HepG2 (cell line): ENCODE measurements around the gene PKP4. TPM values are rescaled to one million over a fixed set of nuclear protein-coding genes. Genes with fewer than 3 reads are reported as not detected.

Experiments
- ATAC-seq: fragments of 200-7000 bp; cut with Tn5 transposase; 3 replicates; pipeline ENCODE4 v1.9.1; 2020; ENCODE audit warnings: mild to moderate bottlenecking, moderate library complexity
- BruUV-seq: library from RNA; stranded (reverse); fragments of 400-500 nt; replicated peaks from 2 replicates; lab custom pipeline; 2021; lab: Mats Ljungman, UMichigan
- CTCF ChIA-PET: fragments of 300-600 bp; formaldehyde crosslinking; extraction: SDS; loops from one replicate; lab custom pipeline; 2021; ENCODE audit warnings: low total read pairs, inconsistent platforms, low intra/inter-chr PET ratio; lab: Yijun Ruan, JAX
- POLR2A ChIA-PET: fragments of 350-600 bp; sonication (Branson Sonifier 250); formaldehyde crosslinking; loops from one replicate; lab custom pipeline; 2020; ENCODE audit warnings: antibody characterized with exemption, inconsistent platforms; lab: Yijun Ruan, JAX
- DNase-seq: peaks from one replicate; pipeline ENCODE4 v3.0.0-alpha.2; 2015; ENCODE audit warnings: low spot score
- FAIRE-seq: peaks from 3 replicates; lab custom pipeline; 2011; peaks lifted over from hg19 to GRCh38; lab: Jason Lieb, UNC
- H2AFZ ChIP-seq: one replicate; pipeline ENCODE4 v1.6.1; 2011; ENCODE audit warnings: low read length, inconsistent platforms
- H3K27ac ChIP-seq: fragments of 300-600 bp; 3 replicates; pipeline ENCODE4 v1.8.0; 2011; ENCODE audit warnings: mixed run types, mild to moderate bottlenecking, mixed read lengths, low read length, inconsistent platforms; ENCODE audit not compliant: insufficient read depth; ENCODE audit errors: extremely low read length
- H3K27me3 ChIP-seq, 2 experiments: fragments of 200-600 bp in 1 of 2; 2 replicates in 1 of 2; 3 replicates in 1 of 2; pipeline versions ENCODE4 v1.6.0 to v1.8.0; 2011; ENCODE audit warnings: low read length in 2 of 2, mild to moderate bottlenecking in 2 of 2, moderate library complexity in 2 of 2, inconsistent platforms in 1 of 2; ENCODE audit not compliant: insufficient read depth in 2 of 2, control insufficient read depth in 1 of 2
- H3K36me3 ChIP-seq, 2 experiments: fragments of 200-600 bp in 1 of 2; replicated peaks in 1 of 2; 2 replicates in 1 of 2; 3 replicates in 1 of 2; pipeline versions ENCODE4 v1.5.1 to v1.8.0; 2011; ENCODE audit warnings: low read length in 2 of 2, inconsistent platforms in 1 of 2; ENCODE audit not compliant: insufficient read depth in 2 of 2, control insufficient read depth in 1 of 2
- H3K4me1 ChIP-seq: 2 replicates; pipeline ENCODE4 v1.5.1; 2012; ENCODE audit warnings: low read length, inconsistent platforms; ENCODE audit not compliant: insufficient read depth
- H3K4me2 ChIP-seq: 2 replicates; pipeline ENCODE4 v1.6.0; 2011; ENCODE audit warnings: low read depth, low read length, inconsistent platforms
- H3K4me3 ChIP-seq, 3 experiments: fragments of 200-600 bp in 1 of 3; sonication (generic), shearing (Covaris generic) in 1 of 3; replicated peaks in 1 of 3; 2 replicates each; pipeline ENCODE4 v1.5.1; 2011 to 2016; ENCODE audit warnings: low read length in 3 of 3, inconsistent platforms in 2 of 3, low read depth in 2 of 3, mild to moderate bottlenecking in 2 of 3, control low read depth in 1 of 3, mixed read lengths in 1 of 3; ENCODE audit not compliant: insufficient read depth in 1 of 3
- H3K79me2 ChIP-seq: one replicate; pipeline ENCODE4 v1.6.1; 2011; ENCODE audit warnings: low read length, inconsistent platforms; ENCODE audit not compliant: insufficient read depth
- H3K9ac ChIP-seq: 2 replicates; pipeline ENCODE4 v1.6.0; 2011; ENCODE audit warnings: mild to moderate bottlenecking, low read depth, low read length, inconsistent platforms; ENCODE audit not compliant: insufficient read depth
- H3K9me3 ChIP-seq: 2 replicates; pipeline ENCODE4 v1.5.1; 2012; ENCODE audit warnings: mild to moderate bottlenecking, low read length
- H4K20me1 ChIP-seq: 2 replicates; pipeline ENCODE4 v1.6.0; 2011; ENCODE audit warnings: inconsistent platforms, mild to moderate bottlenecking, low read length, moderate library complexity; ENCODE audit not compliant: insufficient read depth
- ARNT ChIP-seq: fragments of 450-650 bp; IDR thresholded peaks from 2 replicates; pipeline ENCODE4 v1.6.1; 2017
- CREB1 ChIP-seq, 2 experiments: fragments of 450-650 bp in 1 of 2; IDR thresholded peaks; 2 replicates each; pipeline ENCODE4 v1.6.1; 2016 to 2017; ENCODE audit warnings: control low read depth in 1 of 2, mild to moderate bottlenecking in 1 of 2, missing compliant biosample characterization in 1 of 2, missing genetic modification characterization in 1 of 2
- FOSL1 ChIP-seq: sonication (generic); formaldehyde crosslinking; IDR thresholded peaks from 2 replicates; pipeline ENCODE4 v1.9.0; 2021; ENCODE audit warnings: missing genetic modification reagents, borderline replicate concordance
- JUND ChIP-seq: sonication (generic); formaldehyde crosslinking; IDR thresholded peaks from 2 replicates; pipeline ENCODE4 v1.8.0; 2022; ENCODE audit warnings: mild to moderate bottlenecking, missing genetic modification reagents
- LCORL ChIP-seq, 2 experiments: fragments of 450-650 bp in 1 of 2; sonication (generic) in 1 of 2; formaldehyde crosslinking in 1 of 2; IDR thresholded peaks; 2 replicates each; pipeline versions ENCODE4 v1.5.0 to v1.6.1; 2017 to 2020; ENCODE audit warnings: antibody characterized with exemption in 1 of 2, missing genetic modification reagents in 1 of 2
- NFIC ChIP-seq: IDR thresholded peaks from 2 replicates; pipeline ENCODE4 v1.6.1; 2012; ENCODE audit warnings: mild to moderate bottlenecking, low read length, inconsistent platforms
- ONECUT2 ChIP-seq: sonication (generic); formaldehyde crosslinking; IDR thresholded peaks from 2 replicates; pipeline ENCODE4 v1.4.0; 2020; ENCODE audit warnings: missing genetic modification reagents
- PRDM10 ChIP-seq: sonication (generic); formaldehyde crosslinking; IDR thresholded peaks from 2 replicates; pipeline ENCODE4 v1.4.0; 2020; ENCODE audit warnings: low read depth, missing genetic modification reagents
- RARG ChIP-seq: sonication (generic); formaldehyde crosslinking; IDR thresholded peaks from 2 replicates; pipeline ENCODE4 v1.4.0; 2020; ENCODE audit warnings: low read depth, mild to moderate bottlenecking, missing genetic modification reagents
- SIN3B ChIP-seq: fragments of 150-350 bp; IDR thresholded peaks from 2 replicates; pipeline ENCODE4 v1.6.1; 2014; ENCODE audit warnings: low read length
- SMYD3 ChIP-seq: sonication (generic); formaldehyde crosslinking; IDR thresholded peaks from 2 replicates; pipeline ENCODE4 v1.8.1; 2023; ENCODE audit warnings: mild to moderate bottlenecking, missing genetic modification reagents
- SNAPC2 ChIP-seq: sonication (generic); formaldehyde crosslinking; IDR thresholded peaks from 2 replicates; pipeline ENCODE4 v1.8.1; 2022; ENCODE audit warnings: mild to moderate bottlenecking, missing genetic modification reagents
- SP1 ChIP-seq, 2 experiments: fragments of 450-650 bp in 1 of 2; sonication (generic) in 1 of 2; formaldehyde crosslinking in 1 of 2; IDR thresholded peaks; 2 replicates each; pipeline versions ENCODE4 v1.4.0 to v1.6.1; 2016 to 2020; ENCODE audit warnings: missing genetic modification reagents in 1 of 2
- TARDBP ChIP-seq: sonication (generic); formaldehyde crosslinking; IDR thresholded peaks from 2 replicates; pipeline ENCODE4 v1.8.0; 2022; ENCODE audit warnings: mild to moderate bottlenecking, missing genetic modification reagents
- ZNF329 ChIP-seq: sonication (generic); formaldehyde crosslinking; IDR thresholded peaks from 2 replicates; pipeline ENCODE4 v1.9.0; 2021; ENCODE audit warnings: low read depth, mild to moderate bottlenecking, missing genetic modification reagents
- ZNF563 ChIP-seq: sonication (generic); formaldehyde crosslinking; IDR thresholded peaks from 2 replicates; pipeline ENCODE4 v1.8.0; 2022; ENCODE audit warnings: mild to moderate bottlenecking, moderate library complexity, missing genetic modification reagents
- ZNF572 ChIP-seq: sonication (generic); formaldehyde crosslinking; IDR thresholded peaks from 2 replicates; pipeline ENCODE4 v1.5.1; 2020; ENCODE audit warnings: mild to moderate bottlenecking, missing genetic modification reagents
- ZNF709 ChIP-seq: sonication (generic); formaldehyde crosslinking; IDR thresholded peaks from 2 replicates; pipeline ENCODE4 v1.5.0; 2020; ENCODE audit warnings: mild to moderate bottlenecking, missing genetic modification reagents
- ZNF740 ChIP-seq: sonication (generic); formaldehyde crosslinking; IDR thresholded peaks from 2 replicates; pipeline ENCODE4 v1.4.0; 2020; ENCODE audit warnings: missing genetic modification reagents
- ZNF775 ChIP-seq: sonication (generic); formaldehyde crosslinking; IDR thresholded peaks from 2 replicates; pipeline ENCODE4 v1.4.0; 2020; ENCODE audit warnings: missing genetic modification reagents, mild to moderate bottlenecking, moderate library complexity, borderline replicate concordance
- ZNF777 ChIP-seq: sonication (generic); formaldehyde crosslinking; IDR thresholded peaks from 2 replicates; pipeline ENCODE4 v1.4.0; 2020; ENCODE audit warnings: missing genetic modification reagents
- WGBS: methylation state at CpG from one replicate; pipeline ENCODE4 v1.1.6; 2017; ENCODE audit warnings: low lambda C conversion rate; 5-methylcytosine and 5-hydroxymethylcytosine counted together
- in situ Hi-C: cut with HindIII; loops from 2 replicates; pipeline ENCODE4 v1.10.0; 2017; ENCODE audit warnings: low pct_unique_long_range_greater_than_20kb; ENCODE audit not compliant: extremely low pct_ligation_motif_present
- intact Hi-C: fragments of 100-400 bp; cut with micrococcal nuclease; formaldehyde crosslinking; loops from one replicate; pipeline ENCODE4 v1.10.0; 2022; ENCODE audit not compliant: unreplicated experiment
- polyA plus RNA-seq, 8 experiments: library from polyadenylated mRNA; depleted of rRNA in 3 of 8; stranded (reverse) in 7 of 8; unstranded in 1 of 8; fragments of >200 nt; fragmentation: Illumina TruSeq in 4 of 8; extraction: Trizol in 4 of 8; gene quantifications; 2 replicates each; pipeline versions ENCODE4 v1.2.1 to v1.2.3, GENCODE V29; 2011 to 2016; ENCODE audit warnings: low read depth in 4 of 8, missing spikeins in 1 of 8, mixed read lengths in 1 of 8; ENCODE audit not compliant: insufficient read depth in 1 of 8
- total RNA-seq, 5 experiments: library from RNA; depleted of rRNA; stranded (reverse); fragments of >200 nt; fragmentation: Illumina TruSeq; extraction: Trizol; gene quantifications; 2 replicates each; pipeline ENCODE4 v1.2.3, GENCODE V29; 2016; ENCODE audit warnings: low read depth in 1 of 5

The PKP4 gene
- total and polyA plus RNA-seq, 2 of the 13 experiments (the other 11 are each of a cell fraction or from before 2014, with no cell fraction given) = 80.9 to 90.5 TPM

GRCh38 chr2:158724803-158725381 is 268.1 kb downstream of the PKP4 start:
- CTCF ChIA-PET = interaction anchor here (1.3 to 1.9 kb wide), 2 partner anchors 20 to 29 kb away, joined by 6 to 7 read pairs; no protein-coding TSS in a partner anchor
- H3K9me3 ChIP-seq = no peaks in the 10 kb centered on the region
- intact Hi-C loops = no loop called here
- no peak for TF ChIP-seq FOSL1 (CRISPR knock-in tag)
- no peak for TF ChIP-seq SP1 (IDR thresholded peaks at IDR 0.05)
- no peak for TF ChIP-seq SP1 (CRISPR knock-in tag; IDR thresholded peaks at IDR 0.05)
- no peak for TF ChIP-seq SMYD3 (CRISPR knock-in tag)
- no peak for TF ChIP-seq TARDBP (CRISPR knock-in tag)
- TF ChIP-seq SIN3B = no peak
- TF ChIP-seq ZNF572 = 0 out of 2 replicates have a peak, but pooled peaks have one; percentile 2
- TF ChIP-seq SNAPC2 (CRISPR knock-in tag) = no peak
- no peak for TF ChIP-seq NFIC
- TF ChIP-seq JUND = no peak
- no peak for TF ChIP-seq PRDM10 (CRISPR knock-in tag)
- TF ChIP-seq ONECUT2 (CRISPR knock-in tag) = no peak
- 0 out of 2 replicates have a peak, but pooled peaks have one; percentile 36 for TF ChIP-seq ZNF777
- no peak for TF ChIP-seq LCORL (IDR thresholded peaks at IDR 0.05)
- TF ChIP-seq LCORL (CRISPR knock-in tag; IDR thresholded peaks at IDR 0.05) = no peak
- no peak for TF ChIP-seq ARNT
- TF ChIP-seq RARG (CRISPR knock-in tag) = no peak
- no peak for TF ChIP-seq ZNF740 (CRISPR knock-in tag)
- no peak for TF ChIP-seq ZNF329 (CRISPR knock-in tag)
- TF ChIP-seq ZNF709 (CRISPR knock-in tag) = 0 out of 2 replicates have a peak, but pooled peaks have one; percentile 7
- 0 out of 2 replicates have a peak, but pooled peaks have one; percentile 5 for TF ChIP-seq ZNF563
- no peak for TF ChIP-seq ZNF775 (CRISPR knock-in tag)
- TF ChIP-seq CREB1 (IDR thresholded peaks at IDR 0.05) = no peak
- TF ChIP-seq CREB1 (CRISPR knock-in tag; IDR thresholded peaks at IDR 0.05) = no peak

More at GRCh38 chr2:158724803-158725381, 268.1 kb downstream of the PKP4 start:
- in situ Hi-C loops = loop anchor here (25.0 kb wide), 1 partner anchor 263 kb away; the partner anchor contains the start of genes CCDC148 and PKP4
- BruUV-seq = no TSS peak
- 32% methylated on average over 5 of the region's 8 CpGs for WGBS
- Histone ChIP-seq H3K4me2 (peak overlapping the region; percentile 87), H3K27me3 (peaks cover 4 to 13% of the 10 kb centered on the region in 2 experiments; a peak in 3 of 5 replicates), H2AFZ (peak overlapping the region; percentile 70), H3K27ac (no peak overlapping the region), H3K4me1 (peaks cover 55% of the 10 kb centered on the region), H3K9ac (no peak overlapping the region; the same call in 1 of the 2 replicates), H3K4me3 (peak overlapping the region in 1 of 3 experiments; percentile 60; a peak in 1 of 6 replicates), H3K36me3 (no peaks in the 10 kb centered on the region), H4K20me1 (no peaks in the 10 kb centered on the region), H3K79me2 (no peaks in the 10 kb centered on the region)
- FAIRE-seq = no peak
- POLR2A ChIA-PET = interaction anchor here (1.0 to 1.8 kb wide), 2 partner anchors 13 to 29 kb away, joined by 6 to 10 read pairs; no protein-coding TSS in a partner anchor
- peak; percentile 18; the same call in 2 of the 3 replicates for ATAC-seq
- DNase-seq = no peak
